Suppressor macrophage treated with lipopolysaccharide for 4 hours (primary cell): ENCODE data around the gene FRMPD4.

Source experiments
- DNase-seq: peaks from one replicate; pipeline ENCODE4 v3.0.0-alpha.2; 2020

FRMPD4 gene

DNA sequence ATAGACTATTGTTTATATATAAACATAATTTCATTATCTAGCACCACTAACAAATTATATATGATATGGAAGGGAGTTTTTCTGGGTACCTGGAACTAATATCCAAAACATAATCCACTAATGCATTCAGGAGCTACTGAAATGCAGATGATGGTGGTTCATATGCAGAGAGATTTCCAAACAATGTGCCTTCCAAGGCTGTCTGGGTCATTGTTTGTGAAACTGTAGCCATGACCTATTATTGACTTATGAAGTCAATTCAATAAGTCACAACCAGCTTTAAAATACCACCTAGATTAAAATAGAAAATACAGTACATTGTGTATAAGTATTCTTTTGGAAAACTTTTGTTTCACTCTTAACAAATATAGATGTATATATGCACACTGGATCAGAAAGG lies 415.9 kb downstream of the FRMPD4 start:
- no peak for DNase-seq

DNA sequence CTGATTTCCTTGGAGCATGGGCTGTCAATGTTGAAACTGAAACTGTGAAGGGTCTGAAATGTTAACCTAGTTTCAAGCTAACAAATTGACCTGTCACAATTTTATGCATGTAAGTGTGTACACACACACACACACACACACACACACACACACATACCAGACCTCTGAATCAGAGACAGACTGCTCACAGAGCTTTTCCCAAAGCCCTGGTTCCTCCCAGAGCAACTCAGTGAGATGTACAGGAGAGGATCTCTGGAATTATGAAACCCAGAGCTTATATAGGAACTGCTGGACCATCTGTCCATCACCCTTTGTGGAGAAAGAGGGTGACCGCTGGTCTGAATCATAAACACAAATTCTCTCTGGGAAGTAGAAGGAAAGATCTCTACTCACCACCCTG lies 424.8 kb downstream of the FRMPD4 start:
- no peak for DNase-seq

DNA sequence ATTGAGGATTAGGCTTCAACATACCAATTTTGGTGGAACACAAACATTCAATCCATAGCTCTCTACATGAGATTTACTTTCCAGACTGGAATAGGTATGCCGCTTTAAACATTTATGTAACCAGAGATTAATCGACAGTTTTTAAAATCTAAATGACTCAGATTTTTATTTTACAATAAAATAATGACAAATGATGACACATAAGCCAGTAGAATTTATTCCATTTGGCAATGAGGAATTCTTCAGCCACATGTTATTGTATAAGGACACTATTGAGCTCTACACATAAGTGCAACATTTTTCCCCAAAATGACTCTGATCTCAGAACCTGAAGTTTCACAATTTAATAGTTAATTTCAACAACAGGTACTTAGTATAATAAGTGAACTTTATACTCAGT lies 425.9 kb downstream of the FRMPD4 start:
- no peak for DNase-seq

DNA sequence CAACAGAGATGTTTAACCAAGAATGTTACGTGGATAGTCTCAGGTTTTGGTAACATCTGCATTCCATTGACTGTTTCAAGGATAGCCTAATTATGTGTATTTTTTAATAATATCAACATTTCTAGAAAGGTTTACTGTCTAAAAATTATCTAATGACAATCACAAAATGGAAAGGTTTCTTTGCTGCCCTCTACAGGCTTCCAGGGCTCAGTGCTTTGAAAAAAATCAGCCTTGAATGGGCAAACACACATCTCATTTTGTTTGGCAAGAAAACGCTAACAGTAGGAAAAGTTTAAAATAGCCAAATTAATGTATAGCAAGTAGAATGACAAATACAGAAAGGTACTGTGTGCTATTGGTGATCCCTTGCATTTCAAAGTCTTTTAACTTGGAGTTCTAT lies 429.6 kb downstream of the FRMPD4 start:
- peak; percentile 4 for DNase-seq

DNA sequence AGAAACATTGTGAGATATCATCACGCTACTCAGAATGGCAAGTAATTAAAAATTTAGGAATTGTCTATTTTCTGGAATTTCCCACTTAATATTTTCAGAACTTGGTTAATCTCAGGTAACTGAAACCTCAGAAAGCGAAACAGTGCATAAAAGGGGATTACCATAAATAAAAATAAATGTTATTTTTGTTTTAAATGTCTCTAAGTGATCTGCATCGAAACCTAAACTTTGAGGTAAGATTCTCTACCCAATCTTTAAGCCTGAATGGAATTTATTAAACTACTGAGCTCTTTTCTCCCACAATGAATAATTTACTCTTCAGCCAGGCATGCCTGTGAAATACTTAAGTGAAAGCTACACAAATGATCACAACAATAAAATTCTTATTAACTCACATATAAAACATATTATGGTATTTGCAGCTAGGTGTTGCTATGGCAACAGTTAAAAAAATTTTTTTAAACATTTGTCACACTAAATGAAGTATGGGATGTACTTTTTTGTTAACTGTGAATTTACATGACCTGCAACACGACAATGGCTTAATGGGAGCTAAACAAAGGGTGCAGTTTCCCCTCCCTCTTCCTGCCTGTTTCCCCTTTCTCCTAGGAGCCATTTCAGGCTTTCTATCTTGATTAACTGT lies 432.7 kb downstream of the FRMPD4 start:
- DNase-seq = no peak

DNA sequence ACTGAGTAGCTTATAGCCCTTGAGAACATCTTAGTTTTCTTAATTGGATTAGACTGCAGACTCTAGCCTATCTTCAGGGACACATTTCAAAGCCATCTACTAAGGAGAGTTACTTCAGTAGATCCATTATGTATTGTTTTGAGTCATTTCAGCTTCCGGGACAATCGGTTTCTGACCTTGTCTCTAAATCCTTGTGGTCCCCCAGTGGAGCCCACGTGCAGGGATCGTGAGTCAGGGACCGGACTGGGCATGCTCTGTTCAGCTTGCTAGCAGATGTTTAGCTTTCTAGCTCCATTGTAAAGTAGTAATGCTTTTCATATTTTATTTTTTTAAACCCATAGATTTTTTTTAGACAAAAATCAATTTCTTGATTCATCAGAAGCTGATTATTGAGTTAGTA lies 441.0 kb downstream of the FRMPD4 start:
- DNase-seq = no peak

DNA sequence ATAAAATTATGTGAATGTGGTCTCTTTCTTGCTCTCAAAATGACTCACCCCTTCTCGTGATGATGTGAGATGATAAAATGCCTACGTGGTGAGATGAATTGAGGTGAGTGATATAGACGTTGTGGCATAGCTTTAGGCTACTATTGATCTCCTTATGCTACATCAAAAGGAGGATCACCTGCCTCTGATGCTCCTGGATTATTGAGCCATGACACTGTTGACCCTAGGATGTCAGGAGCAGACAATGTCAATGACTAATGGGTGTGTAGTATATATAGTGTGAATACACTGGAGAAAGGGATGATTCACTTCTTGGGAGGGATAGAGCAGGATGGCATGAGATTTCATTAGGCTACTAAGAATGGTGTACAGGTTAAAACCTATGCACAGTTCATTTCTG lies 442.3 kb downstream of the FRMPD4 start:
- DNase-seq = no peak

DNA sequence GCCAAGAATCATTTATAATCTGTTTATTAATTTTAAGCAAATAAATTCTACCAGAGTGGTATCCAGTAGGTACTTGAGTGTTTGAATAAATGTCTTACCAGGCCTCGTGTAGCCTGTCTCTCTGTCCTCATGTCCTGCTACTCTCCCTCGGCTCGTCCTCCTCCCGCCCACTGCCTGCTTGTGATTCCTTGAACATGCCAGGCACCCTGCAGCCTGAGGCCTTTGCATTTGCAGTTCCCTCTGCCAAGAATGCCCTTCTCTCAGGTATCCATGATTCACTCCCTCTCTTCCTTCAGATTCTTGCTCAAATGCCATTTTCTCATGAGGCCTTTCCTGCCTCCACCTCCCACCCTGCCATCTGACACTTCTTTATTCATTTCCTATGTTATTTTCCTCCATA lies 443.3 kb downstream of the FRMPD4 start:
- no peak for DNase-seq

DNA sequence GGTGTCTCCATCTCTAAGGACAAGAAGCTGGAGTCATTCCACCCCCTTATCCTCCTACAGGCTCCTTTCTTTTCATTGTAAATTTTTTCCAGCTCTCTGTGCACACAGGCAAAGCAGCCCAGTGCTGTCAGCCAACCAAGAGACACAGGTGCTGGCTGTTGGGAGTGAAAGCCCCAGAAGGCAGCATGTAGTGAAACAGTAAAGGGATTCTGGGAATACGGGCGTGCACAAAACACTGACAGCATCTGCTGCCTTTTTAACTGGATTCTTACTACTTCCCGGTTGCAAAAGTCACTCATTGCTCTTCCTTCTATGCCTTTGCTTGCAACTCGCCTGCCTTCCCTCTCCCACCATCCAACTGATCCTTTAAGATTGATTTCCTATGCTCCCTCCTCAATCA lies 444.4 kb downstream of the FRMPD4 start:
- no peak for DNase-seq

DNA sequence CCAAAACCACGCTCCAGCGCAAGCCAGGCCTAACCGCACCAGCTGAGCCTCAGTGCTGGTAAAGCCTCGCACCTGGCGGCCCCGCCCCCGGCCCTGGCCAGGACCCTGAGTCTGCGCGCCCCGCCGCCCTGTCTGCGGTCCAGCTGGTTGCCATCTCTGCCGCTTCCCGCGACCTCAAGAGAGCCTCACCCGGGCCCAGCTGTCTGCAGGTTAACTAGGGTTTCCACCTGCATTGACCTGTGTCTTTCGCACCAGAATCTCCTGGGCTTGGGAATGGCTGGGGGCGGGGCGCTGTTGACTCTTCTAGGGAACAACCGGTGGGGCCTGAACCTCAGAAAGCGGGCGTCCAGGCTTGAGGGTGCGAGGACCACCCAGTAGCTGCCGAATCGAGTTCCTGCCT lies 445.3 kb downstream of the FRMPD4 start:
- no peak for DNase-seq

DNA sequence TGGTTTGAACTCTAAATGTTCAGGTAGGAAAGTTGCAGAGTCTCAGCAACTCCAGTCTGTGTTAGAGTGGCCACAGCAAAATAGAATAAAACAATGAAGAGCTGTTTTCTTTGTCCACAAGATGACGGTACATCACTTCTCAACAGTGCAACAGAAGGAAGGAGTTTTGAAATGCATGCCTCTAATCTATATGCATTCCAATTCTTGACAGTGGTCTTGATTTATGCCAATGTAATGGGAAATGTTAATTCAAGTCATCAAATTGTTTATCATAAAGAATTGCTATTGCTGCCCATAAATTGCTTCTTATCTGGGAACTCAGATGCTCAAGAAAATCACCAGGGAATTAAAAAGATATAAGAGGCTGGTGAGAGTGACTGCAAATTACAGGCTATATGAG lies 457.4 kb downstream of the FRMPD4 start:
- no peak for DNase-seq

DNA sequence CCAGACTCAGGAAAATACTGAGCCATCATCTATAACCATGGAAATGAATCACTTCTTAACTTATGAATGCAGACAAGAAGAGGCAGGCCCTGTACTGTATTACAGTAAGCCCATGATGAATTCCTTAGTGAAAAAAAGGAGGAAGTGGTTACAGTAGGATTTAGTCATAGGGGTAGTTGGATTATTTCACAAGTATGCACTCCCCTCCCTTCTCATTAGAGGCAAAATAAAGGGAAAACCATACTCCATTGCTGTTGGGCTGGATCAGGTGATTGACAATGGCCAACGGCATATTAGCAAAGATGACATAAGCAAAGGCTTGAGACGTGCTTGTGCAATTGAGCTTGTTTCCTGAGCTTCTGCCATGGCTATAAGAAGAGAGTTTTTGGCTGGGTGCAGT lies 471.8 kb downstream of the FRMPD4 start:
- DNase-seq = peak; percentile 77

DNA sequence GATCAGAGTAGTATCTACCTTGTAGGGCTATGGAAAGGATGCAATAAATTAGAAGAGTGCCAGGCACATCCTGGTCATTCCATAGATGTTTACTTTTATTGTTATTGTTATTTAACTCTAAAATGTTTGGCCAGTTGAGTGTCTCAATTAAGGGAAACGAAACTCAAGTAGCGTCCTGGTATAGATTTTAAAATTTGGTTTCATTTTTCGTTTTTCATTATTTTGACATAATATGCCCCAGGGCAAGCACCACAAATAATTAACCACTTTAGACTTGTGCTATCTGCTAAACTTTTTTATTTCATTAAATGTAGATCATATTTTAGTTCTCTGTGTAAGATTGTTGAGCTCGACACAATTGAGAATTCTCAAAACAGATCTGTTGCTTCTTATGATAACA lies 473.2 kb downstream of the FRMPD4 start:
- DNase-seq = peak; percentile 3

DNA sequence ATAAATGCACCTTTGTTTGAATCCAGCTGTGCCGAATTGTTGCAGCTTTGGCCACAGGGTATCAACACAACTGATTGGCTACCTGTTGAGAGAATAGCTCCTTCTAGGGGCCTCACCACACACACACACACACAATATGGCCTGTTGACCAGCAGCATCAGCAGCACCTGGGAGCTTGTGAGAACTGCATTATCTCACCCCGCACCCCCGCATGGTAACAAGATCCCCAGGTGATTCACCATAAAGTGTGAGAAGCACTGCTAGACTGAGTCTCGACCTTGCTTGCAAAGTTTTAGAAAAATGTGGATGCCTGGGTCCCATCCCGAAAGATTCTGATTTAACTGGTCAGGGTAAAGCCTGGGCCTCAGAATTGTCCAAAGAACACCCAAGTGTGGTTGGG lies 476.0 kb downstream of the FRMPD4 start:
- DNase-seq = no peak

DNA sequence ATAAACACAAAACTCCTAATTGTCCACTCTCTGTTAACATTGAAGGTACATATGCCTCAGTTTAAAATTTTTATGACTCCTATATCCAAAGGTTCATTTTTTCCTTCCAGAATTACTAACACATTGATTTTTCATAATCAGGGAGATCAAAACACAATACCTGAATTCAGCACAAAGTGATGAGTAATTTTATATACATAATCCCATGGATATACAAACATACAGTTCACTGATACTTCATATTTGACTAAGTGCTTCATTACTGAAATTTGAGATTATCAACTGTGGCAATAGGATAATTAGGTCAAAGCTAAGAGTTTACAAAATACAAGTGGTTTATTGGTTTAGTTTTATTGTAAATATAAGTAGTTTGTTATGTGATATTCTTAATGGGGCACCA lies 476.8 kb downstream of the FRMPD4 start:
- DNase-seq = no peak

DNA sequence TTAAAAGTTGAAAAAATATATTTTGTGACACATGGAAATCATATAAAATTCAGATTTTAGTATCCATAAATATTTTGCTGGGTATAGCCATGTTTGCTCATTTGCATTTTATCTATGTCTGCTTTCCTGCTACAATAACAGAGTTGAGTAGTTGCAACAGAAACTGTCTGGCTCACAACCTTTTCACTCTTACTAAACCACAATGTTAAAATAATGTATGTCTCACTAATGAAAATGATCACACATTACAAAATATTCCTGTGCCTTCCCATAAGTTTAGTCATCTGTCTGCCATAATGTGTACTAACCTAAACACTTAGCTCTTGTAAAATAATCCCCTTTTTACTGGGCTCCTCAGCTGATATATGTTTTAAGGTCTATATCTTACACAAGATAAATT lies 479.0 kb downstream of the FRMPD4 start:
- DNase-seq = peak; percentile 1

DNA sequence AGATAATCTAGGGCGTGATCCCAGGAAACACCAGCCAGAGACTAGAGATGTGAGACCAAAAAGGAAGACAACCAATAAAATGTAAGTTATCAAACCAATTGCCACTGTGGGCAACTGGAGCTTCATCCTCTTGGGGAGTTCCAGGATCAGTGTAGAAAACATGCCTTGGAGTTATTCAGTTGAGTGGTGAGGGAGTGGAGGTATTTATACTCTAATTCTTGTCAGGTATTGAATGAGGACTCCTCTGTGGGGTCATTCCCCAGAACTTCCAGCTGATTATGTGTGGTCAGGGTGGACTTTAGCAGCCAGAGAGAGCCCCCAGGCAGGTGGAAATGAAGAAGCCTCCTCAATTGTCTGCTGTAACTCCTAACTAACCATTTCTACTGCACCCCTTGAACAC lies 509.0 kb downstream of the FRMPD4 start:
- DNase-seq = no peak

DNA sequence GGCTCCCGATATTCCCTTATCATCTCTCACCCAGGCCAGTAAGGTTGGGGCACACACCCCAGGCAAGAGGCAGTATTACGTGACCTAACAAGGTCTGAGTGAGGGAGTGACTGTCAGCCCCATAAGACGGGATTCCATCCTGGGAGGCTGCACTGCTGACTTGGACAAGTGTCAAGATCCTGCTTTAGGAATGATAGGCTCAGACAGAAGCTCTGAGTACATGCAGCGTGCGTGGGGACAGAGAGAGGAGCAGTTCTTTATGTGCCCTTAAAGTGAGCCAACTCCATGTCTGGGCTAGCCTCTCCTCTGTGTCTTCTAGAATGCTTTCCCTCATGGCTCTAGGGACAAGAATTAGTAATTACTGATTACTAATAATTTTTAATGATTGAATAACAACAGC lies 510.7 kb downstream of the FRMPD4 start:
- no peak for DNase-seq

DNA sequence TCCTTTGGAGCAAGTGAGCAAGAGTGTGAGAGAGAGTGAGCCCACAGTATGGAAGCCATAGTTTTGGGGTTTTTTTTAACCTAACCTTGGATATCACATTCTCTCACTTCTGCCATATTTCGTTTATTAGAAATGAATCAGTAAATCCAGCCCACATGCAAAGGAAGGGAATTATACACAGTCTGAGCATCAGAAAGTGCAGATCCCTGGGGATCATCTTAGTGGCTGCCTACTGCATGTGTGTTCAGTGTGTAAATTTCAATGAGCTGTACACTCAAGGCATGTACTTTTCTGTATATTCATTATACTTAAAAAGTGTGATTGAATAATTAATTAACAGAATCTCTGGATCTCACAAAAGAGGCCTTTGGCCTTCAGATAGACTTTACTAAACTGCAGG lies 519.2 kb downstream of the FRMPD4 start:
- DNase-seq = no peak

DNA sequence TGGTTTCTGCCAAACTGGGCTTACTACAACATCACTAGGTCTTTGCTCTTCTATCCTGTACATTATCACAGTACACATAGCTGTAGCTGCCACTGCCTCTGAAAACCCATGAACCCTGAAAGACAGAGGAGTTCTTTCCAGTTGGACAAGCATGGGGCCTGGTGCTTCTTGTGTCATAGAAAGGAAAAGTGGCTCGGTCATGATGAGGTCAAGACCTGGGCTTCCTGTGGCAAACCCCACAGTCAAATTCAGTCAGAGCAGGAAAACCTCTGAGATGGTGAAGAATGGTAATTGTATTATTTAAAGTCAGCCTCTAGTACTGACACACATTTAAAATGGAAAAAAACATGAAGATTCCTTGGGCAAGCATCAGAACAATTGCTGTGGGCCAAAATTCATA lies 519.6 kb downstream of the FRMPD4 start:
- no peak for DNase-seq

DNA sequence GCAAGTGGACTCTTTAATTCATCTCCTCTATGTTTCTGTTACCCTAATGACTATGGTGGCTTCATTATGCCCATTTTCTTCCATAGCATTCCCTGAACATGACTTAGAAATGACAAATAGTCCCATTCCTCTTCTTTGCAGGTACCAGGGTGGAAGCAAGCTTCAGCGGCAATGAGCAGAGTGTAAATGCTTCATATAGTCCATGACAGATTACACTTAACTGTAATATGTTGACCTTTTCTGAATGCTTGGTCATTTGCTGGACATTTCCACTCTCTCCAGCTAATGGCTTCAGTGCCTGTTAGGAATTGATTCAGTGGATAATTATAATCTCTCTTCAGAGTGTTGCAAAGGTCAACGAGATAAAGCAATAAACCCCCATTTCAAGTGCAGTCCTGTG lies 523.2 kb downstream of the FRMPD4 start:
- no peak for DNase-seq

DNA sequence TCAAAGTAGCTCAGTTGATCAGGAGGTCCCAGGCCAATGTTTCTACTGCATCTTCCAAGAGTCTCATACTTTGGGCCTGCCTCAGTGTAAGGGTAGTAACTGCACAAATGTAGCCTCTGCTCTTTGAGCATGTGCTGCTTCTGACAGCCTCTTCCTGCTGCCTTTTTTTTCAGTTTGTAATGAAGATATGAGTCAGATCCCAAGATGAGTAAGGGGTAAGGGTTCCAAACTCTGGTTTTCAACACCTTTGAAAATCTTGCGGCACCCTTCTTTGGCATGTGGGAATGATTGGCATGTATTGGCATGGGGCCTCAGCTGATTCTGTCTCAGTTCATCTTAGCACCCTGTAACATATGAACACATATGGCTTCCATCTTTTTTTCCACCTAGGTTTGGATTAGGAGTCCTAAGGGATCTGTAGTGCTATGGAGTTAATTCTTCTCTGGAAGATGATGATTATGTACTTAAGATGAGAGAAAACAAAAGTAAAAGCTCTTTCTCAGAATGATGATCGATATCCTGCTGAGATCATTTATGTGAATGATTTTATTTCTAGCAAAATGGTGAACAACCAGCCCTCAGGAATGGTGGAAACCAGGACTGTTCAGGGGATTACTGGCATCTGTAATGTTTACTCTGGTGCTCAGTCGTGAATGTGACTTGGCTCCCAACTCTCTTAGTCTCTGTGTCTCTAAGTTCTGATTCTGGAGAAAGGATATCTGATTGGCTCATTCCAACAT lies 534.3 kb downstream of the FRMPD4 start:
- DNase-seq = no peak

DNA sequence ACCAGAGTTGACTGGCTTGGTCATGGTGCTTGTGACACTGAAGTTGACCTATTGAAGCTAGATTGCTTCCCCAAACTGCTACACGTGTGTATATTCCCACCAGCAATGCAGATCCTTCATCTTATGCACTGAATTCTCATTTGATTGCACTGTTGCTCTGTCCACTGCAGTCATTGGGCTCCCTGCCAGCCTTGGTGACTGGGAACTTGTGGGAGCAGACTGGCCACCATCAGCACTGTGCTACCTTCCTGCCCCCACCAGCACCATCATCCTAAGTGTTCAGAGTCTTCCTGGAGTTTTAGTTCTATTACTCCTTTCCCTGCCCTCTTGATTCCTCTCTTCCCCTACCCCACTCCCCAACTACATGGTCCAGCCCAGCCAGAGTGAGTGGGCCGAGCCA lies 535.2 kb downstream of the FRMPD4 start:
- no peak for DNase-seq

DNA sequence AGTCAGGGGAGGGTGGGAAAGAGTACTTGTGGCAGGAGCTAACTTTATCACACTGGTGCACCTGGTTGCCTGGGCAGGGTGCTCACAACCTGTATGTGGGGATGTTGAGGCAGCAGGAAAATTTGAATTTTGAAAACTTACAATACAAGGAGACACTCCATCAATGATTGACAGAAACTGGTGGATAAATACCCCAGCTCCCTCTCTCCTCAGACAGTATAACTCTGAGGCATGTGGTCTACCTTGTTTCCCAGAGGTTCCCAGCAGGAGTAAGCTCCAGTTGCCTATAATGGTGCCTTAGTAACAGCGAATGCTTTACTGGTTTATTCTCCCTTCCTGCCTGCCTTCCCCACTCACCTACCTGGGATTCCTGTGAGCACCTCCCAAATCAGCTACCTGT lies 541.2 kb downstream of the FRMPD4 start:
- no peak for DNase-seq

DNA sequence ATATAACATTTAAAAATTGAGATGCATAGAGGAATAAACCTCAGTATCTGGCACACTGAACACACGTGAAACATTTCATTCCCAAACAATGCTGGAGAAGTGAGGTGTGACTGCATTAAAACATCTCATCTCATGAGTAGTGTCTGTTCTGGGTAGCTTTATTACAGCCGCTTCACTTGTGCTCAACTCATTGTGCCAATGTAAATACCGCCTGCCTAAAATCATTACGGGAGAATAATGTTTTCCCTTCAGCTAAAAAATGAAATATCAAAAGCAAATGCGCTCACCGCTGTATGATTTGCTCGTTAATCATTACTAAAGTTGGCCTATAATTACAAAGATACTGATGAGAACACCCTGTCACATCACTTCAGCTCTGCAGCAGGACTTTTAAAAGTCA lies 542.8 kb downstream of the FRMPD4 start:
- no peak for DNase-seq
